B cell (primary cell): Measurements from ENCODE around the gene JAML. TPM values are rescaled to one million over a fixed set of nuclear protein-coding genes. Genes with fewer than 3 reads are reported as not detected.

Experiments used
- ATAC-seq: fragments of 200-7000 bp; cut with Tn5 transposase; one replicate; pipeline ENCODE4 v1.10.0; 2021; ENCODE audit warnings: low read depth, mild to moderate bottlenecking, moderate number of reproducible peaks, moderate library complexity
- CTCF ChIA-PET: fragments of 350-600 bp; sonication (Branson Sonifier 250); formaldehyde crosslinking; loops from one replicate; lab custom pipeline; 2021; ENCODE audit warnings: antibody characterized with exemption, inconsistent platforms; lab: Charles Lee
- POLR2A ChIA-PET: fragments of 350-600 bp; sonication (Branson Sonifier 250); formaldehyde crosslinking; loops from one replicate; lab custom pipeline; 2021; ENCODE audit warnings: antibody characterized with exemption; lab: Charles Lee
- DNase-seq: peaks from one replicate; pipeline ENCODE4 v3.0.0; 2013
- H2AFZ ChIP-seq: 2 replicates; pipeline ENCODE4 v1.6.1; 2012; ENCODE audit warnings: mild to moderate bottlenecking, low read depth, low read length; ENCODE audit not compliant: insufficient read depth, poor library complexity, severe bottlenecking
- H3K27ac ChIP-seq, 2 donors: 1 replicate in 1 of 2; 2 replicates in 1 of 2; pipeline ENCODE4 v1.5.1; 2012 to 2013; ENCODE audit warnings: low read length in 2 of 2, mild to moderate bottlenecking in 2 of 2, moderate library complexity in 1 of 2
- H3K27me3 ChIP-seq, 4 experiments: fragments of 200-600 bp in 1 of 4; sonication (generic) in 1 of 4; replicated peaks in 1 of 4; 1 replicate in 2 of 4; 2 replicates in 2 of 4; pipeline versions ENCODE4 v1.6.1 to v1.7.0; 2013 to 2016; ENCODE audit warnings: low read length in 3 of 4, mild to moderate bottlenecking in 2 of 4, mixed read lengths in 1 of 4, moderate library complexity in 1 of 4; ENCODE audit not compliant: insufficient read depth in 4 of 4, control insufficient read depth in 3 of 4; ENCODE audit errors: control extremely low read depth in 1 of 4
- H3K36me3 ChIP-seq, 2 experiments: replicated peaks in 1 of 2; 1 replicate in 1 of 2; 2 replicates in 1 of 2; pipeline versions ENCODE4 v1.6.1 to v1.7.1; 2013; ENCODE audit warnings: low read length in 1 of 2; ENCODE audit not compliant: insufficient read depth in 2 of 2, control insufficient read depth in 1 of 2; ENCODE audit errors: control extremely low read depth in 1 of 2, extremely low read depth in 1 of 2
- H3K4me1 ChIP-seq, 2 donors: fragments of 200-600 bp in 1 of 2; sonication (generic) in 1 of 2; 1 replicate in 1 of 2; 2 replicates in 1 of 2; pipeline versions ENCODE4 v1.5.1 to v1.6.1; 2013 to 2017; ENCODE audit warnings: low read length in 2 of 2; ENCODE audit not compliant: control insufficient read depth in 2 of 2, insufficient read depth in 2 of 2
- H3K4me2 ChIP-seq: replicated peaks from 2 replicates; pipeline ENCODE3; 2012; ENCODE audit warnings: mild to moderate bottlenecking, low read depth, low read length; ENCODE audit not compliant: poor library complexity, severe bottlenecking
- H3K4me3 ChIP-seq, 5 experiments: fragments of 200-600 bp in 1 of 5; sonication (generic) in 1 of 5; 1 replicate in 3 of 5; 2 replicates in 2 of 5; pipeline versions ENCODE4 v1.5.1 to v1.7.0; 2011 to 2016; ENCODE audit warnings: low read length in 4 of 5, mild to moderate bottlenecking in 4 of 5, low read depth in 2 of 5, control low read depth in 1 of 5, moderate library complexity in 1 of 5; ENCODE audit not compliant: insufficient read depth in 1 of 5; ENCODE audit errors: control extremely low read depth in 1 of 5, extremely low read depth in 1 of 5
- H3K79me2 ChIP-seq: fragments of 200-600 bp; sonication (generic); one replicate; pipeline ENCODE4 v1.6.0; 2016; ENCODE audit warnings: low read length; ENCODE audit not compliant: control insufficient read depth, insufficient read depth
- H3K9ac ChIP-seq: fragments of 200-600 bp; sonication (generic); 2 replicates; pipeline ENCODE4 v1.6.1; 2017; ENCODE audit warnings: mild to moderate bottlenecking, low read length, moderate library complexity
- H3K9me3 ChIP-seq, 3 donors: one replicate each; pipeline versions ENCODE4 v1.6.1 to v1.7.1; 2013; ENCODE audit warnings: low read length in 2 of 3; ENCODE audit not compliant: control insufficient read depth in 2 of 3, insufficient read depth in 1 of 3; ENCODE audit errors: control extremely low read depth in 1 of 3
- H4K20me1 ChIP-seq: 2 replicates; pipeline ENCODE4 v1.6.0; 2012; ENCODE audit warnings: mild to moderate bottlenecking, low read length; ENCODE audit not compliant: insufficient read depth, control insufficient read depth, poor library complexity, severe bottlenecking
- H3K27ac Mint-ChIP-seq: one replicate; pipeline ENCODE4 v1.8.0; 2021; ENCODE audit warnings: mixed read lengths
- H3K27me3 Mint-ChIP-seq: one replicate; pipeline ENCODE4 v1.8.0; 2021; ENCODE audit warnings: mixed read lengths
- H3K4me1 Mint-ChIP-seq: one replicate; pipeline ENCODE4 v1.8.0; 2021; ENCODE audit warnings: mixed read lengths
- H3K4me3 Mint-ChIP-seq: one replicate; pipeline ENCODE4 v1.8.0; 2021; ENCODE audit warnings: mixed read lengths
- H3K9me3 Mint-ChIP-seq: one replicate; pipeline ENCODE4 v1.8.0; 2022; ENCODE audit warnings: mixed read lengths; ENCODE audit not compliant: insufficient read depth
- CTCF ChIP-seq: fragments of 200-600 bp; IDR thresholded peaks from one replicate; pipeline ENCODE4 v1.8.0; 2022; ENCODE audit warnings: antibody characterized with exemption, mild to moderate bottlenecking
- EZH2 ChIP-seq: IDR thresholded peaks from 2 replicates; pipeline ENCODE4 v1.6.1; 2012; ENCODE audit warnings: borderline replicate concordance, low read depth, mild to moderate bottlenecking, moderate library complexity, low read length; ENCODE audit not compliant: insufficient read depth, poor library complexity, severe bottlenecking
- WGBS: methylation state at CpG from one replicate; pipeline ENCODE4 v1.1.5; 2013; ENCODE audit warnings: missing lambda C conversion rate; ENCODE audit not compliant: insufficient coverage; 5-methylcytosine and 5-hydroxymethylcytosine counted together
- intact Hi-C: fragments of 100-400 bp; cut with micrococcal nuclease; formaldehyde crosslinking; loops from one replicate; pipeline ENCODE4 v1.10.0; 2022
- polyA plus RNA-seq: library from polyadenylated mRNA; depleted of rRNA; stranded (reverse); fragments of >200 nt; gene quantifications from 2 replicates; pipeline ENCODE4 v1.2.3, GENCODE V29; 2012
- total RNA-seq, 2 donors: library from RNA; stranded (reverse); fragments of 120-200 nt in 1 of 2; gene quantifications; 1 replicate in 1 of 2; 2 replicates in 1 of 2; pipeline versions ENCODE4 v1.2.3 to v1.2.4, GENCODE V29; 2013 to 2022

JAML gene
- total and polyA plus RNA-seq, 2 donors (not counting 1 experiment from before 2014, with no cell fraction given): 1.0 to 9.6 TPM

GRCh38 chr11:118146554-118146953 lies 78.3 kb downstream of the JAML start:
- TF ChIP-seq EZH2: no peak
- TF ChIP-seq CTCF: no peak
- ChIA-PET POLR2A (no interaction called here), CTCF (interaction anchor here (0.7 to 8.7 kb wide), 3 partner anchors 25 to 543 kb away, joined by 3 to 96 read pairs (median 3); no protein-coding TSS in a partner anchor)
- WGBS: 93% methylated on average over 4 of the region's 6 CpGs
- H3K4me3 ChIP-seq: no peak overlapping the region
- no peaks in the 10 kb centered on the region for H3K36me3 ChIP-seq
- ATAC-seq (no peak), DNase-seq (no peak)
- H3K27ac Mint-ChIP-seq: peak overlapping the region; percentile 64
- H3K9ac ChIP-seq: no peak overlapping the region
- no peak overlapping the region for H2AFZ ChIP-seq
- no peaks in the 10 kb centered on the region for H3K79me2 ChIP-seq
- peak overlapping the region; percentile 87 for H3K4me3 Mint-ChIP-seq
- peaks cover 78% of the 10 kb centered on the region for H3K27me3 Mint-ChIP-seq
- H3K27me3 ChIP-seq: peaks cover 0 to 74% (median 27%) of the 10 kb centered on the region in 4 experiments
- H3K9me3 ChIP-seq: no peaks in the 10 kb centered on the region
- peaks cover 7% of the 10 kb centered on the region for H3K4me1 Mint-ChIP-seq
- no peaks in the 10 kb centered on the region for H3K9me3 Mint-ChIP-seq
- H3K4me2 ChIP-seq: no peak overlapping the region
- H3K4me1 ChIP-seq: peaks cover 0 to 6% of the 10 kb centered on the region in 2 donors
- no peak overlapping the region for H3K27ac ChIP-seq
- intact Hi-C loops: no loop called here
- no peaks in the 10 kb centered on the region for H4K20me1 ChIP-seq

- Mint-ChIP-seq H3K27ac (no peak overlapping the region), H3K9me3 (no peaks in the 10 kb centered on the region), H3K4me1 (peaks cover 7% of the 10 kb centered on the region), H3K27me3 (peaks cover 77% of the 10 kb centered on the region), H3K4me3 (peak overlapping the region; percentile 87)
- no peaks in the 10 kb centered on the region for H3K36me3 ChIP-seq
- no peaks in the 10 kb centered on the region for H4K20me1 ChIP-seq
- intact Hi-C loops: loop anchor here (1.0 to 2.0 kb wide), 6 partner anchors 26 to 514 kb away; no protein-coding TSS in a partner anchor
- CTCF ChIA-PET: interaction anchor here (0.8 to 8.7 kb wide), 6 partner anchors 10 to 343 kb away, joined by 3 to 96 read pairs (median 5); no protein-coding TSS in a partner anchor
- H3K79me2 ChIP-seq: no peaks in the 10 kb centered on the region
- H3K4me3 ChIP-seq: peak overlapping the region; percentile 15 to 76 (median 61)
- TF ChIP-seq EZH2 (no peak), CTCF (peak; percentile 83)
- peak; percentile 98 for ATAC-seq
- peaks cover 0 to 70% (median 25%) of the 10 kb centered on the region in 4 experiments for H3K27me3 ChIP-seq
- peak overlapping the region; percentile 96 for H3K4me2 ChIP-seq
- no peak overlapping the region for H3K27ac ChIP-seq
- peak overlapping the region; percentile 75 for H3K9ac ChIP-seq
- 2% methylated on average over 75 of the region's 78 CpGs for WGBS
- DNase-seq: peak; percentile 85
- H3K9me3 ChIP-seq: no peaks in the 10 kb centered on the region
- peak overlapping the region; percentile 94 for H2AFZ ChIP-seq
- POLR2A ChIA-PET: no interaction called here
- H3K4me1 ChIP-seq: peaks cover 0 to 6% of the 10 kb centered on the region in 2 donors
Measured at GRCh38 chr11:118145285-118146227, 79.3 kb downstream of the JAML start.
